Measurements from ENCODE around the gene CAPNS2. TPM values are rescaled to one million over a fixed set of nuclear protein-coding genes. Genes with fewer than 3 reads are reported as not detected.

The CAPNS2 gene
- not detected for total RNA-seq

DNA sequence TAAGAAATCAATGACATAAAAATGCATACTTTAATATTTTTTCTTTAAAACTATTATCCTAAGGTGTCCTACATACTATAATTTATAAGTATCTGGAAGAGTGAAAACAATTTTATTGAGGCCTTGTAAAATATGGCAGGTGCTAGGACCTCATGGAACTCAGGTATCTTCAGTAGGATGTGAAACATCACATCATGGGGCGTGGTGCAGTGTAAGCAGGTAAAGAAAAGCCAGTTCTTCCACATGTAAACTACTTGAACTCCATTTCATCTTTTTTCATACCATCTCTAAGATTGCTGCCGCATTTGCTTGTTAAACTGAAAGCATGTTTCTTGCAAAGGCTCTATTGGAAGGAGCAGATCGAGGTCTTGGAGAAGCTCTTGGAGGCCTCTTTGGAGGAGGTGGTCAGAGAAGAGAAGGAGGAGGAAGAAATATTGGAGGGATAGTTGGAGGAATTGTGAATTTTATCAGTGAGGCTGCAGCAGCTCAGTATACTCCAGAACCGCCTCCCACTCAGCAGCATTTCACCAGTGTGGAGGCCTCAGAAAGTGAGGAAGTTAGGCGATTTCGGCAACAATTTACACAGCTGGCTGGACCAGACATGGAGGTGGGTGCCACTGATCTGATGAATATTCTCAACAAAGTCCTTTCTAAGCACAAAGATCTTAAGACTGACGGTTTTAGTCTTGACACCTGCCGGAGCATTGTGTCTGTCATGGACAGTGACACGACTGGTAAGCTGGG lies at the start of gene CAPNS2:
Gene CAPNS2, plus strand, starts transcription at position 253 of the 744 bp plus-strand sequence. Its CDS starts 73 bp downstream, at position 326.
- no peak for DNase-seq

DNA sequence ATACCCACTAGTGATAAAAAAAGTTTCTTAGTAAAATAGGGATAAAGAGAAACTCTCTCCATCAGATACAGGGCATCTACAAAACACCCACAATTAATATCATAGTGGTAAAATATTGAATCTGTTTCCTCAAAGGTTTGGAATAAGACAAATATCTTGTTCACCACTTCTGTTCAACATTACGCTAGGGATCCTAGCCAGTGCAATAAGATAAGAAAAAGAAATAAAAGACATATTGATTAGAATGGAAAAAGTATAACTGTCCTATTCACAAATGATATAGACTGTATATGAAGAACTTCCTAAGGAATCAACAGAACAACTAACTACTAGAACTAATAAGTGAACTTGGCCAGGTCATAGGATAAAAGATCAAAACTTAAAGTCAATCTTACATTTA lies 44.7 kb upstream of the CAPNS2 start:
- no peak for DNase-seq

DNA sequence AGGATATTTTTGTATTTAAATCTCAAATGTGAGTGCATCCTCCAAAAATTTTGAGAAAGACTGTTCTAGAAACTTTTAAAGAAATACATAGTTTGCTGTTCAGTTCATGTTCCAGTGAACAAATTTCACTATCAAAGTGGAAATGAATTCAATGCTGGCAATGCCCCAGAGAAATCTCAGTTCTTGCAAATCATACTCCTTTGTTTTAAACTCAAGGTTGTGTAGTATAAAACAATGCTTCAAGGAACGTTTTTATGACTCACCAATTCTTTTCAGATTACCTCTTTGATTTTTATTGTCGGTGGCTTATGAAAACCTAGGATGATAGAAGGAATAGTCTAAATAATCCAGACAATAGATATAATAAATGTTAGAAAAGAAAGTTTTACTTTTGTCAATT lies 40.0 kb upstream of the CAPNS2 start:
- no peak for DNase-seq

DNA sequence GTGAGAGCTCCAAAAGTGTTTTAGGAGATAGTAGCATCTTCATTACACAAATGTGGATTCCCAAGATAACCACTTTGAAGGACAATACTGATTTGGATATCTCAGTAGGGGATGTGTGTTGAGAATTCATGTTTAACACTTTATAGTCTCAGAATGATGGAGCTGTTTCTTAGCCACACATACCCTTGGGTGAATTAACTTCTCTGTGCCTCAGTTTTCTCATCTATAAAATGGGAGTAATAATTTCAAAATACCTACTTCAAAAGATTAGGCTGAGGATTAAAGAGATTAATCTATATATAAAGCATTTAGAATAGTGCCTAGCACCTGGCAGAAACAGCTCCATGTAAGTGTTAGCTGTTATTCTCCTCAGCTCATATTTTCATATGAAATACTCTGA lies 38.6 kb upstream of the CAPNS2 start:
- DNase-seq, result no peak

DNA sequence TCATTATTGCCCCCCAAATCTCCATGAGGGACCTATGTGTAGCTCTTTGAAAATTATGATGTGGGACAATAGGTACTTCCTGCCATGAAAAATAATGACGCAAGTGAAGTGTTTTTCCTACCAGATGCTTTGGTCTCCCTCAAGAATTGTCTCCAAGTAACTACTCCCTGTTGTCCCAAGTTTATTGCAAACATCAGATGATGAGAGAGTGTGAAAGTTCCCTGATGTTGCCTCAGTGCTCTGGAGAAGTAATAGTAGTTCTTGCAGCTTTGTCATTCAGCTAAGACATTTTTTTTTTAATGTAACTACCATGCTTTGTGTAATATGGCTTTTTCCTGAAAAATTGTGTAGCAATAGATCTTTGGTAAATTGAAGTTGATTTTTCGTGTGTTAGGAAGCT lies 37.5 kb upstream of the CAPNS2 start:
- DNase-seq, result no peak

DNA sequence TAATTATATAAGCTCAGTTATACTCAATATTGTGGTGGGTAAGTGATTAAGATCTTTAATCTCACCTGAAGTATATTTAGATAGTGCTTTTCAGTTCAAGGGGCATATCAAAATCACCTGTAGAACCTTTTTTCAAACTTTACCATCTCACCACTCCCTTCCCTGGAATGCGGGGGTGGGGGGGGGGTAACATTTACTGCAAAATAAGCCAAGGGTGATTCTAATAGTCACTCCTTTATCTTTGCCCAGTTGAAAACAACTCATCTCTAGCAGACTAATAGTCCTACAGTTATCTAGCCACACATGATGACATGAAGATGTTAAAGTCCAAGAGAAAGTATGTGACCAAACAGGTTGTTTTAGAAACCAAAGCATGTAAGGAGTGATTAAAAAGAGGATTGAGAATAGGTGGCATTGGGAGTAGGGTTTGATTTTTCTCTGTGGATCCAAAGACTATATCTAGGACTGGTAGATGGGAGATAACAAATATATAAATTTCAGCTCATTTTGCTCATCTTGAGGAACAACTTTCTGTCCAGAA lies 36.1 kb upstream of the CAPNS2 start:
- no peak for DNase-seq

DNA sequence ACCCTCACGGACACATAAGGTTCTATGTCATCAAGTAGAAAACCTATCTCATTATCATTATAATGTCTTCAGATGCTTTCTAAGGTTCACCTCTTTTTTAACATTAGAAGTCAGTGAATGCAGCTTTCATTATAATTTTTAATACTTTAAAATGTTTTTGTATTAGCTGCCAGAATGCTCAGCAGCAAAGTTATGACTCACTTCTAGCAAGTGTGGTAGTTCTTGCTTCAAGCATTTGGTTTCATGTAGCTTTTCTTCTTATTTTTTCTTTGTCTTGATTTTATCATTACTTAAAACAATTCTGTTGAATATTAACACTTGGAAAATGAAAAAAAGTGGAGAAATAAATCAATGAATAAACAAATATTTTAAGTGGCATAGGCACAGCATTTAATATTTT lies 34.3 kb upstream of the CAPNS2 start:
- DNase-seq, result no peak

DNA sequence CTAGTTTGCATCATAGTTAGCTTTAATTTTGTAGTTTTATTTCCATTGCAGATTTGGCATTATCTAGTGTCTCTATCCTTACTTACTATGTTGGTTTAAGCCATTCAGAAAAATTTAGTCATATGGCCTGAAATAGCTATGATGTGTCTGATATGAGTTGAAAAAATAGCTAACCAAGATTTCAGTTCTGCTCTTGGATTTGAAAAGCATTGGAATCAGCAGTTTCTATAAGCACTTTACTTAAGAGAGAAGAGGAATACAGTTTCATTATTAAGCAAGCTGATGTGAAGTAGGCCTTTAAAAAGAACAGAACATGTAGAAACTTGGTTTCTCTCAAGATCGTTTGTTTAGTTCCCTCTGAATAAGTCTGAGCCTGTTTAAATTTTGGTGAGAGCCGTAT lies 31.7 kb upstream of the CAPNS2 start:
- no peak for DNase-seq

DNA sequence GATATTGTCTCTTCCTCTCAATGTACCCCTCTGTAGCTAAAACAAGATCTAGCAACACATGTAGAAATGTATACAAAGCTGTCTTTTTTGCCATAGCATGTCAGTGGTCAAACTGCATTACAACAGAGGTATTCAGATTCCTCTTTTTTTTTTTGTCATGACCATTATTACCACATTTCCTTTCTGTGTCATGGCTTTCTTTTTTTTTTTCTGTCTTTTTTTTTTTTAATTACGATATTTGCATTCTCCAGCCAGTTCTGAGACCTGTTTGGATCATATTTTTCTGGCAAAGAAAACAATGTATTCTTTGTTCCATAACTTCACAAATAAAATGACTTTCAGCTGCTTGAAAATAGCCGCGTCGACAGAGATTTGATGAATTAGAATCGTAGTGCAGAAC lies 27.4 kb upstream of the CAPNS2 start:
- no peak for DNase-seq

DNA sequence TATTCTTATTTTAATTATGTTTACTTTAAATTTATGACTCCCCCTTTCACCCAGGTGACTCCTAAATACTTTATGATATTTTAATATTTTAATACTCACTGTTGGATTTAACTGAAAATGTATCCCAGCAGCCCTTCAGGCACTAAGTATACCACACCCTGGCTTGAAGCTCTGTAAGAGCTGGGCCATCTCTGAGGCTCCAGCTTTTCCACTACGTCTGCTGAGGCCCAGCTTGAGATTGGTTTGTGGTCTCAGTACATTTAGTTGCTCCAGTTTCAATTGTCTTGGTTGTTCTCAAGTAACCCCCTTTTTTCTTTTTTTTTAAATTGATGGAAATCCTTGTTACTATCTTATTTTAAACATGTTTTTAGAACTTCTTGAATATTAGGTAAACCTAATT lies 27.0 kb upstream of the CAPNS2 start:
- no peak for DNase-seq

DNA sequence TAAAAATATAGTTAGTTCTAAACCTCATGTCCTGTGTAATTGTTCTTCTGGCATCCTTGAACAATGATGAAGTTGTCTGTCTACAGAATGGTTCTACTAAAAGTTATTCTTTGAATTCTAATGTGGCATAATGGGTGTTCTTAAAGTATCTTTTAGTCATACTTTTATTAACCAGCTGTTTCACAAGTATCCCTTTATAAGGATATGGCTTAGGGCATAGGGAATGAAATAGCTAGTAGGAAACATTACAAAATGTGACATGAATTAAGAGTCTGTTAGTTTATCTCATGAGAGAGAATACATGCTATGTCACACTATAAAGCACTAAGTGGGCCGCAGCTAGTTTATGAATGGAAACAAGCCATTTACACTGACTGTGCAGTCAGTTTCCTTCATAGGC lies 26.3 kb upstream of the CAPNS2 start:
- no peak for DNase-seq

DNA sequence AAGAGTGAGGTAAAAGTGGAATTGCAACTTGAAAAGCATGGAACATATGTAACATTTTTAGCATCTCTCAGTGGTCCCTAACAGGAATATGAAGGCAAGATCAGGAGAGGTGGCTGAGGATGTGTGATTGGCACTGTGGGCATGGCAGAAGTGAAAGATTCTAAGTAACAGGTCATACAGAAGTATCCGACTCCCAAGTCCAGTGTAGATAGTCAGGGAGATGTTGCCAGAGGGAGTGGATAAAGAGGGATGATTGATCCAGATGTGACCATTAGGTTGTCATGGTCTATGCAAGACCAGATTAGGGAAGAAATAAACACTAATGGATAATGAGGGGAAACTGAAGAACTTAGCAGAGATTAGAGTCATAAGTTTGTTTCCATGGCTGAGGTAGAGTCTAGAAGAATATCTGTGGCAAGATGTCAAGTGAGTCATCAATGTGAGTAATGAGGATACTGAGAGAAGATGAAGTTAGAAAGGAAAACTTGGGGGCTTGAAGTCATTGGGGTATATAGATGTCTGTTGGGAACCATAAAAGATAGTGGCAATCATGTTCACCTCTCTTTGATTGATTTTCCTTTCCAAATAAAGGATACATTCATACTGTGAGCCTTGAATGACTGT lies 23.9 kb upstream of the CAPNS2 start:
- no peak for DNase-seq

DNA sequence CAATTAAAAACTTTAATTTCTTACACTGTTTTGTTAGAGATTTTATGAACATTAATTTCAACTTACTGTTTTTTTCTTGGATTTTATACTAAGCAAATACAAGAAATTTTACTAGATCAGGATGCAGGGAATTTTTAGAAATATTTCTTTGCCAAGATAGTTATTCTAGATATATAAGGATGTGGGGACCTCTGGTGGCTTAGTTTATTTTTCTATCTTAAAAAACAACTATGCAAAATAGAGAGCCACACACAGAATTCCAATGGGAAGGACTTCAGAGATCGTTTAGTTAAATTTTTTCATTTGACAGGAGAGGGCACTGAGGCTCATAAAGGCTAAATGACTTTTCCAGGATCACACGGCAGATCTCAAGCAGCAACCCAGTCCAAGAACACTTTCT lies 23.0 kb upstream of the CAPNS2 start:
- DNase-seq, result no peak

DNA sequence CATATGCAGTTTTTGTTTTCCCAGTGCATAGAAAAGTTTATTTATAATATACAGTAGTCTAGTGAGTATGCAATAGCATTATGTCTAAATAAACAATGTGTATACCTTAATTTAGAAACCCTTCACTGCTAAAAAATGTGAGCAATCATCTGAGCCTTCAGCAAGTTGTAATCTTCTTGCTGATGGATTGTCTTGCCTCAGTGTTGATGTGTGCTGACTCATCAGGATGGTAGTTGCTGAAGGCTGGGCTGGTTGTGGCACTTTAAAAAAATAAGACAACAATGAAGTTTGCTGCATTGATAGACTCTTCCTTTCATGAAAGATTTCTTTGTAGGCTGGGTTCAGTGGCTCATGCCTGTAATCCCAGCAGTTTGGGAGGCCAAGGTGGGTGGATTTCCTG lies 13.9 kb upstream of the CAPNS2 start:
- no peak for DNase-seq

DNA sequence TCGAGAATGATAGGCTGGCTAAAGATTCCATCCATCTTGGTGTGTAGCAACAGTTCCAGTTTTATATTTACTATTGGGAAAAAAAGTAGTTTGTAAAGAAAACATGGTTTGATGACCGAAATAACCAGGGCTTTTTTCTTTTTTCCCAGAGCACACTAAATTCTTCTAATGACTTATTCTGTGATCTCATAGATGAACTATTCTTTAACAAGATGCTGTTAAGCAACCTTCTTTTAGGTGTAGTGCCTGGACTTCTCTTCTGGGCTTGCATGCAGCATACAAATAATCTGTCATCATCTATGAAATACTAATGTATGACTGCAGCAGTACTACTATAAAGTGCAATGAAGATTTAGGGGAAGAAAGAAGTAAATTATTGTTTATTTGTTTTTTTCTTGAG lies 11.0 kb upstream of the CAPNS2 start:
- no peak for DNase-seq

DNA sequence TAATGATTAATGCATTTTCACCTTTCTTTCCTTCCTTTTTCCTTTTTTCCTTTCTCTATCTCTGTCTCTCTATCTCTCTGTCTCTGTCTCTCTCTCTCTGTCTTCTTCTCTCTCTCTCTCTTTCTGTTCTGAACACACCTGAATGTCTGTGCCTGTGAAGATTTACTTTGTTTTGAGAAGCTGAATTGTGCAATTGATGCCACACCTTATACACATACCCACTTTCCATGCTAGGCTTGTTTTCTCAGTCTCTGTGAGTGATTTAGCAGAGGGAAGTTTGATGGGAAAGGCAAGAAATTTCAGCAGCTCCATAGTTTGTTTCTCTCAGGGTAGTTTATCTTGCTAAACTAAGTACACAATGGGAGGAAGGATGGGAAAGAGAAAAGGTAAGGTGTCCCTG lies 9.3 kb upstream of the CAPNS2 start:
- DNase-seq, result no peak

DNA sequence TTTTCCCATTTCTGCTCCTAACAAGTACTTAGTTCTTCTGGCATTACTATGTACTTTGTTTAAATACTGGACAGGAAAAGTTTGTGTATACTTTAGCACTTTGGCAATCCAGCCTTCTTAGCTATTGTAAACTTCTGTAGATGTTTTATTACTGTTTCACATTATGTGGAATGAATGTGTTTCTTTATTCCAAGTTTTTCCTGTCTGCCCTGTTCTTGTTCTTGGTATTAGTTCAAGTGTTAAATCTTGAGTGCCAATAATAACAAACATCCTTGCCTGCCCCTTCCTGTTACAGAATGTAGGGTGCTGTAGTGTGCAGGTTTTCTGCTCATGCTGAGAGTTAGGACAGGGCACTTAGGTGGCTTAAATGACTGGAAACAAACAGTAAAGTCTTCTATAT lies 7.3 kb upstream of the CAPNS2 start:
- DNase-seq, result no peak

DNA sequence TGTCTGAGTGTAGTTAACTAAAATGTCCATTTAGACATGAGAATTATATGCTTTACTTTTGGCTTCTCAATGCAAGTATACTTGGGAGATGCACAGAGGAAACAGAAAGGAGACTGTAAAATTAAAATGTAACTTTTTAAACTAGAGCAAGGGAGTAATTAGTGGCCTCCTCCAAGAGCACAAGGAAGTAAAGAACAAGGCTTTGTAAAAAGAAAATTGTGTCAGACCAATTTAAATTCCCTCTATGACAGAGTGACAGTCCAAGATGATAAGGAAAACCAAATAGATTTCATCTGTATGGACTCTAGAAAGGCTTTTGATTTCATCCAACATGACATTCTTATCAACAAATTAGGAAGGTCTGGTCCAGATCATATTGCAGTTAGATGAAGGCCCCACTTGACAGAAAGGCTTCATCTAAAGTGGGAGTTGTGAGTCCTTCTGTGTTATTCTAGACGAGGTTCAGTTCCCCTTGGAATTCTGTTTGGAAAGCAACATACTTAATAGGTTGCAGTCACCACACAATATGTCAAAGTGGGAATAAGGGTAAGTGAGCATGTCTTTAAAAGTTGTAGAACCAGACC lies 6.5 kb upstream of the CAPNS2 start:
- DNase-seq, result no peak

DNA sequence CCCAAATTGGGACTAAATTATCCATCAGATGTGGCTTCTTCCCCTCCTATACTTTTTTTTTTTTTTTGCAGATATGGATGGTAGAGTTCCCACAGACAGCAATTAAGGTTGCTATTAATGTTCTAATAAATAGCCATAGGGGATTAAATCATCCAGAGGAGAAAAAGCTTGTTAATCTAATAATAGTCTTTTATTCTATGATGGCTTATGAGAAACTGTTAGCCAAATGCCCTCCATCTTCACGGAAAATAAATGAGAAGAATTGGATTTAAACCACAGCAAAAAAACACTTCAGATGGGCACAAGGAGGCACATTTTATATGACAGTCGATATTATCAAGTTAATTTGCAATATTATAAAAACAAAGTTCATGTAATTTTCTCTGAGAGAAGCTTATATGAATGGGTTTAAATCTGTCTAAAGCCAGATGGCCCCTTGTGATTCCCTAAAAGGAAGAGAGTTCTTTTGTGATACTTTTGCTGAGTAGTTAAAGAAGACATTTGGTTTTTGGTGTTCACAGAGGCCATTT lies 5.1 kb upstream of the CAPNS2 start:
- DNase-seq, result no peak

DNA sequence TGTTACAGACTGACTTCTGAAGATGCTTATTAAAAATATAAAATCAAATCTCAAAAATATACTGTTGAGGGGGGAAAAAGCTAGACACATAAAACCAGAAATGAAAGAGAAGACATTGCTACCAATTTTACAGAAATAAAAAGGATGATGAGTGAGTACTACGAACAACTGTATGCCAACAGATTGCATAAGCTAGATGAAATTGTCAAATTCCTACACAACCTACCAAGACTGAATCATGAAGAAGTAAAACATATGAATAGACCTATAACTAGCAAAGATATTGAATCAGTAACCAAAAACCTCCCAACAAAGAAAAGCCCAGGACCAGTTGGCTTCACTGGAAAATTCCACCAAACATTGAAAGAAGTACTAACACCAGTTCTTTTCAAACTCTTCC lies 3.5 kb upstream of the CAPNS2 start:
- DNase-seq, result no peak

DNA sequence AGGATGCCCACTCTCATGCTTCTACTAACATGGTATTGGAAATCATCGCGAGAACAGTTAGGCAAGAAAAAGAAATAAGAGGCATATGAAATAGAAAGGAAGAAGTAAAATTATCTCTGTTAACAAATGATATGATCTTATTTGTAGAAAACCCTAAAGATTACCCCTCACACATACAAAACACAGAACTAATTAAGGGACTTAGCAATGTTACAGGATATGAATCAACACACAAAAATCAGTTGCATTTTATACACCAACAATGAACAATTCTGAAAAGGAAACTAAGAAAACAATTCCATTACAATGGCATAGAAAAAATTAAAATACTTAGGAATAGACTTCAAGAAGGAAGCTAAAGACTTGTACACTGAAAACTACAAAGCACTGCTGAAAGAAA lies 2.7 kb upstream of the CAPNS2 start:
- no peak for DNase-seq

DNA sequence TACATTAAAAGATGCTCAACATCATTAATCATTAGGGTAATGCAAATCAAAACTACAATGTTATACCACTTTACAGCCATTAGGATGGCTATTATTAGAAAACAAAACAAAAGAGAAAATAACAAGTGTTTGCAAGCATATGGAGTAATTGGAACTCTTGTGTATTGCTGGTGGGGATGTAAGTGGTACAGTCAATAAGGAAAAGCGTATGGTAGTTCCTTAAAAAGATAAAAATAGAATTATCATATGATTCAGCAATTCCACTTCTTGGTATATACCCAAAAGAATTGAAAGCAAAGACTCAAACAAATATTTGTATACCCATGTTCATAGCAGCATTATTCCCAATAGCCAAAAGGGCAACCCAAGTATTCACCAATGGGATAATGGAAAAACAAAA lies 1.4 kb upstream of the CAPNS2 start:
- no peak for DNase-seq

DNA sequence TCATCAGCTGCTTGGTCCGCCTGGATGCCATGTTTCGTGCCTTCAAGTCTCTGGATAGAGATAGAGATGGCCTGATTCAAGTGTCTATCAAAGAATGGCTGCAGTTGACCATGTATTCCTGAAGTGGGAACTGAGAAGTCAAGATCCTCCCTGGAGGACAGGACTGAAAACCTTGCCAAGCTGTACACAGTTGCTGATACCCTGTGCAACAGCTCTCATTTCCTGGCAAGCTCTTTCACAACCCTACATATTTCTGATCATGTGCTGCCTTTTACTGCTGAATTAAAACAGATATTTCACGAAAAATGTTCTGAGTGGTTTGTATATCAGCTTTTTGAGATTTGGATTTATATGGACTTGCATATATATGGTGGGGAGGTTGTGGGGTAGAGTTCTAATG lies 898 bp downstream of the CAPNS2 start:
- no peak for DNase-seq

DNA sequence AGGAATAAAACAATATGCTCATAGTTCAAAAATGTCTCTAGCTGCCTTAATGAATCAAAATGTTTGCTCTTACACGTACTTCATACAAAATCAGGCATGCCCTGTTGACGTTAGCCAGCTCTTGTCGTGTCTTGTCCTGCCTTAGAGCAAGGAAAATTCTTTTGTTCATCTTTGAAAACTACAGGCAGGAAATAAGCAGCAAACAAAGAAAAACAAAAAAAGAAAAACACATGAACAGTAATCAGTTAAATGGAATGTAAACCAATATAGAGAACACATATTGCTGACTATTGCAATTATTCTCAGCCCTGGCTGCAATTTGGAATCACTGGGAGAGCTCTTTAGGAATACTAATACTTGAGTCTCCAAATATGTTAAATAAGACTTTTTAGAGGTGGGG lies 1.7 kb downstream of the CAPNS2 start:
- DNase-seq, result no peak
